Esophagus squamous epithelium (tissue), 5 donors: ENCODE data around the gene ATG2A. TPM values are rescaled to one million over a fixed set of nuclear protein-coding genes. Genes with fewer than 3 reads are reported as not detected.

Experiments
- DNase-seq: peaks from one replicate; lab custom pipeline; 2025; lab: John Stamatoyannopoulos, UW
- H3K27ac ChIP-seq, 4 donors: fragments of 200-600 bp; sonication (generic); one replicate each; pipeline ENCODE4 v1.5.1; 2016 to 2019; ENCODE audit warnings: mild to moderate bottlenecking in 1 of 4
- H3K27me3 ChIP-seq, 4 donors: fragments of 200-600 bp; sonication (generic); 1 replicate in 3 of 4; 2 replicates in 1 of 4; pipeline versions ENCODE4 v1.5.1 to v1.6.0; 2017 to 2021; ENCODE audit warnings: antibody characterized with exemption in 1 of 4
- H3K36me3 ChIP-seq, 3 donors: fragments of 200-600 bp; sonication (generic); one replicate each; pipeline ENCODE4 v1.5.1; 2016 to 2019
- H3K4me1 ChIP-seq, 3 donors: fragments of 200-600 bp; sonication (generic); one replicate each; pipeline ENCODE4 v1.5.1; 2017 to 2019
- H3K4me3 ChIP-seq, 4 donors: fragments of 200-600 bp; sonication (generic); 1 replicate in 3 of 4; 2 replicates in 1 of 4; pipeline ENCODE4 v1.5.1; 2016 to 2019; ENCODE audit warnings: mild to moderate bottlenecking in 2 of 4, moderate library complexity in 1 of 4
- H3K9me3 ChIP-seq, 3 donors: fragments of 200-600 bp; sonication (generic); one replicate each; pipeline ENCODE4 v1.5.1; 2016 to 2019
- POLR2A ChIP-seq, 4 donors: fragments of 450-650 bp; IDR thresholded peaks; one replicate each; pipeline ENCODE4 v1.6.1; 2017; ENCODE audit warnings: antibody characterized with exemption in 4 of 4, mild to moderate bottlenecking in 4 of 4, moderate library complexity in 3 of 4
- WGBS, 2 donors: methylation state at CpG; one replicate each; pipeline ENCODE4 v1.1.5; 2018; 5-methylcytosine and 5-hydroxymethylcytosine counted together
- intact Hi-C: fragments of 100-400 bp; cut with DNase I; formaldehyde crosslinking; loops from one replicate; pipeline ENCODE4 v1.15.0; 2022
- total RNA-seq, 4 donors: library from RNA; depleted of rRNA; stranded (reverse); fragments of >200 nt; gene quantifications; one replicate each; pipeline ENCODE4 v1.1.0, GENCODE V29; 2016
- TF ChIP-seq, protein P1 (sequence below), 6 experiments: fragments of 450-650 bp in 4 of 6; fragments of 200-600 bp in 2 of 6; sonication (generic) in 2 of 6; IDR thresholded peaks; one replicate each; pipeline ENCODE4 v1.5.1; 2016 to 2019; ENCODE audit warnings: antibody characterized with exemption in 6 of 6, mild to moderate bottlenecking in 4 of 6, moderate library complexity in 4 of 6
- donor health status: DM: yes; HTN: yes; CAD: no.

The ATG2A gene
- total RNA-seq, 4 donors from 2014 or later = 14.1 to 26.1 (median 19.6) TPM

DNA sequence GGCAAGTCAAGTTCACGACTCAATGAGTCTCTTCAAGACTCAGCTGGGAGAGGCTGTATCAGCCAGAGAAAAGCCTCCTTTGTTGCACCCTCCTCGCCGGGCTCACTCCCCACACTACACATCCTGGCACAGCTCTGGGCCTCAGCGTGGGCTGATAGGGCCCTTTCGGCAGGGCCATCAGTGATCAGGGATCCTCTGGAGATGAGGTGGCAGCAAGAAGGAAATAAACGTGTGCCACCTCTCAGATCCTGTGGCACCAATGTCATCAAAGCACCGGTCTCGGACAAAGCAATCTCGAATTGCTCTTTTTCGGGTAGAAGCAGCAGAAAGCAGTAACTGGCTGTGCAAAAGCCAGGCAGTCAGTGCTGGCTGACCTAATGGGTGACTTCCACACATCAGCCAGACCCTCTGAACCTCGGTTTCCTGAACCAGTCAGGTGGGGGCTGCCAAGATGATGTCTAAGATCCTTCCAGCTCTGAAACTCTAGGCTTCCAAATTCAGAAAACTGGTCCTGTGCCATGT, 40.7 kb downstream of the ATG2A start:
- DNase-seq = no peak

DNA sequence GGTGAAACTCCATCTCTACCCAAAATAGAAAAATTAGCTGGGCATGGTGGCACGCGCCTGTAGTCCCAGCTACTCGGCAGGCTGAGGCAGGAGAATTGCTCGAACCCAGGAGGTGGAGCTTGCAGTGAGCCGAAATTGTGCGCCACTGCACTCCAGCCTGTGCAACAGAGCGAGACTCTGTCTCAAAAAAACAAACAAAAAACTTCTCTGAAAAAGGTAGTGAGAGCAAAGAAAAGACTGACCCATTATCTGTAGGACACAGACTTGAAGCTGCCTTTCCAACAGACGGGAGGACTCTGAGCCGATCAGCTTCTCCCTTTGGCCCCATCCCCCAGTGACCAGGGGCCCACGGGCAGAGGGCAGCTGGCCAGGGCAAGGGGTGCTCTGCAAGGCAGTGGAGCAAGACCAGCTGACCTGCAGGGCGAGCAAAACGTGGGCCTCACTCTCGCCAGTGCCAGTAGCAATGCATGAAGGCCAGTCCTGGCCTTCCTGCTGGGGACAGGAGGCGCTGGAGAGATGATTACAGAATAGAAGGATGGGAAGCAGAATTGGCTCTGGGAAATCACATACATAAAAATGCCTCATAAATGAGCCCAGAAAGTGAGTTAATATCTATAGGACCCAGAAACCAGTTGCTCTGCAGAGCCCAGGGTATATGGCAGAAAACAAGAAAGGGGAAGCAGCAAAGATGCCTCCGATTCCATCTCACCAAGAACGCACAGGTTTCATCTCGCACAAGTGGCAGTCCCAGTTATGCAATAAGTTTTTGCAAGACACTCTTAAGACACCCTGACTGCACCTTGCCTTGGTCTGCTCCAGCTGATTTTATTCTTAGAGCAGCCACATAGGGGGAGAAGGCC, 41.4 kb downstream of the ATG2A start:
- DNase-seq = no peak

More for the DNA sequence above, 40.7 kb downstream of the ATG2A start:
- Histone ChIP-seq H3K9me3 (no peaks in the 10 kb centered on the region), H3K4me3 (peak overlapping the region; percentile 79 to 96 (median 82)), H3K4me1 (peaks cover 43 to 85% (median 66%) of the 10 kb centered on the region in 3 donors), H3K27me3 (no peaks in the 10 kb centered on the region), H3K27ac (peak overlapping the region; percentile 88 to 96 (median 90)), H3K36me3 (peaks cover 0 to 36% (median 11%) of the 10 kb centered on the region in 3 donors)
- intact Hi-C loops = no loop called here
- WGBS, 2 donors = 39 to 40% methylated on average over 5 to 11 of the region's 11 CpGs
- TF ChIP-seq, protein P1, sequence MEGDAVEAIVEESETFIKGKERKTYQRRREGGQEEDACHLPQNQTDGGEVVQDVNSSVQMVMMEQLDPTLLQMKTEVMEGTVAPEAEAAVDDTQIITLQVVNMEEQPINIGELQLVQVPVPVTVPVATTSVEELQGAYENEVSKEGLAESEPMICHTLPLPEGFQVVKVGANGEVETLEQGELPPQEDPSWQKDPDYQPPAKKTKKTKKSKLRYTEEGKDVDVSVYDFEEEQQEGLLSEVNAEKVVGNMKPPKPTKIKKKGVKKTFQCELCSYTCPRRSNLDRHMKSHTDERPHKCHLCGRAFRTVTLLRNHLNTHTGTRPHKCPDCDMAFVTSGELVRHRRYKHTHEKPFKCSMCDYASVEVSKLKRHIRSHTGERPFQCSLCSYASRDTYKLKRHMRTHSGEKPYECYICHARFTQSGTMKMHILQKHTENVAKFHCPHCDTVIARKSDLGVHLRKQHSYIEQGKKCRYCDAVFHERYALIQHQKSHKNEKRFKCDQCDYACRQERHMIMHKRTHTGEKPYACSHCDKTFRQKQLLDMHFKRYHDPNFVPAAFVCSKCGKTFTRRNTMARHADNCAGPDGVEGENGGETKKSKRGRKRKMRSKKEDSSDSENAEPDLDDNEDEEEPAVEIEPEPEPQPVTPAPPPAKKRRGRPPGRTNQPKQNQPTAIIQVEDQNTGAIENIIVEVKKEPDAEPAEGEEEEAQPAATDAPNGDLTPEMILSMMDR (IDR thresholded peaks at IDR 0.05) = no peak
- no peak for TF ChIP-seq POLR2A (IDR thresholded peaks at IDR 0.05)

GRCh38 chr11:64874308-64875240, 42.4 kb downstream of the ATG2A start:
- Histone ChIP-seq H3K4me3 (peak overlapping the region in 2 of 4 donors; percentile 81 to 96), H3K36me3 (peaks cover 0 to 43% (median 12%) of the 10 kb centered on the region in 3 donors), H3K27ac (peak overlapping the region; percentile 37 to 91 (median 74)), H3K27me3 (no peaks in the 10 kb centered on the region), H3K4me1 (peaks cover 57 to 85% (median 67%) of the 10 kb centered on the region in 3 donors), H3K9me3 (no peaks in the 10 kb centered on the region)
- no peak for DNase-seq
- intact Hi-C loops = no loop called here
- TF ChIP-seq, protein P1 (IDR thresholded peaks at IDR 0.05) = no peak
- peak in 1 of 4 donors; percentile 14 for TF ChIP-seq POLR2A (IDR thresholded peaks at IDR 0.05)
- 53 to 69% methylated on average over 11 to 16 of the region's 29 CpGs for WGBS, 2 donors

More for the DNA sequence above, 41.4 kb downstream of the ATG2A start:
- WGBS, 2 donors = 49 to 57% methylated on average over 17 of the region's 17 CpGs
- H3K4me3 ChIP-seq = peak overlapping the region; percentile 79 to 96 (median 82)
- peaks cover 50 to 85% (median 66%) of the 10 kb centered on the region in 3 donors for H3K4me1 ChIP-seq
- H3K9me3 ChIP-seq = no peaks in the 10 kb centered on the region
- H3K27me3 ChIP-seq = no peaks in the 10 kb centered on the region
- H3K36me3 ChIP-seq = peaks cover 0 to 43% (median 12%) of the 10 kb centered on the region in 3 donors
- intact Hi-C loops = no loop called here
- peak overlapping the region; percentile 88 to 96 (median 90) for H3K27ac ChIP-seq
- TF ChIP-seq, protein P1 (IDR thresholded peaks at IDR 0.05) = no peak
- no peak for TF ChIP-seq POLR2A (IDR thresholded peaks at IDR 0.05)

GRCh38 chr11:64872790-64873488, 44.1 kb downstream of the ATG2A start:
- Histone ChIP-seq H3K27me3 (no peaks in the 10 kb centered on the region), H3K4me3 (no peak overlapping the region), H3K9me3 (no peaks in the 10 kb centered on the region), H3K27ac (peak overlapping the region in 3 of 4 donors; percentile 11 to 92 (median 33)), H3K4me1 (peaks cover 63 to 94% (median 77%) of the 10 kb centered on the region in 3 donors), H3K36me3 (peaks cover 0 to 43% (median 12%) of the 10 kb centered on the region in 3 donors)
- no peak for DNase-seq
- intact Hi-C loops = no loop called here
- TF ChIP-seq, protein P1 (IDR thresholded peaks at IDR 0.05) = no peak
- TF ChIP-seq POLR2A (IDR thresholded peaks at IDR 0.05) = no peak
- 53 to 73% methylated on average over 3 to 6 of the region's 8 CpGs for WGBS, 2 donors
